Activated naive CD4-positive, alpha-beta T cell treated with Interleukin-2 at 50 U/mL for 16 hours (primary cell): ENCODE results near the gene ROR2.
"Not testable (repeated sequence)": the region's sequence is repeated elsewhere in the genome, so short reads cannot be mapped to it uniquely, and the experiment has no call there.

Experiments
- DNase-seq: peaks from one replicate; pipeline ENCODE4 v3.0.0-alpha.2; 2020

ROR2 gene

DNA sequence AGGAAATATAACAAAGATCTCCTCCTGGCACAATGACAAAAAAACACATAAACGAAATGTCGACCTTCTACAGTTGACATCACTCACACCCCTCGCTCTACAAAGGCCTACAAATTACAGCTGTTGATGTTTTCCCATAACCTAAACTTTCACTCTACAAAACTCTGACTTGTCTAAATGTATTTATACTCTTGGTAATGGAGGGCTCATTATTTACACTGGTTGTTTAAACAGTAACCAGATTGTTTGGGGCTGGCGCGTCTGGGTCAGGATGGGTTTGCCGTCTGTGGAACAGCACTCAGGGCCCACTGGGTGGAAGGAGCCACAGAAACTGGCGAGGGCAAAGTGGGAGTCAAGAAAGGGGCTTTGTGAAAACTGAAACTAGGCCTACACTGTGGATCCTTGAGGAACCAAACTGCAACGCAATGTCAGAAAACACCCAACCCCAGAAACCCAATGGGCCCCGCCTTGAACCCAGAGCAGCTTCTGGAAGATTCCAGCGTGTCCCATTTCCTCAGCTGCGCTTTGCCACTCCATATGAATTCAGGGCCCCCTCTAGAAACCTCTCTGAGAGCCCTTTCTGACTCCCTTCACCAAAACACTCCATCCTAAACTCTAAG lies 136.7 kb downstream of the ROR2 start:
- DNase-seq: no peak

DNA sequence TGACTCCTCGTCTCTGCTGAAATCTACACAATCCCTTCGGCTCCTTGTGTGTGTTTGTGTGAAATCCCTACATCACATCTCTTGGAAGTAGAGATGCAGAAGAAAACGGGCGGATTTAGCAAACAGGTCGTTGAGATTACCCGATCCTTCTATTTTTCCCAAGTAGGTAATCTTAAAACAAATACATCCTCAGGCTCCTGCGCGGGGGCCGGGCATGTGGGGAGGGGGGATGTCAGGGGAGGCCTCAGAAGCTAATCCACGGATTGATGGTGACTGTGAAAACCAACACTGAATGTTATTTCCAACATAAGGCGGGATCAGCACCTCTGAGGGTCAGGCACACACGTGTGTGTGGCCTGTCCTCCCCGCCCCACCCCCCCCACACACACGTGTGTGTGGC lies 137.8 kb downstream of the ROR2 start:
- no peak for DNase-seq

DNA sequence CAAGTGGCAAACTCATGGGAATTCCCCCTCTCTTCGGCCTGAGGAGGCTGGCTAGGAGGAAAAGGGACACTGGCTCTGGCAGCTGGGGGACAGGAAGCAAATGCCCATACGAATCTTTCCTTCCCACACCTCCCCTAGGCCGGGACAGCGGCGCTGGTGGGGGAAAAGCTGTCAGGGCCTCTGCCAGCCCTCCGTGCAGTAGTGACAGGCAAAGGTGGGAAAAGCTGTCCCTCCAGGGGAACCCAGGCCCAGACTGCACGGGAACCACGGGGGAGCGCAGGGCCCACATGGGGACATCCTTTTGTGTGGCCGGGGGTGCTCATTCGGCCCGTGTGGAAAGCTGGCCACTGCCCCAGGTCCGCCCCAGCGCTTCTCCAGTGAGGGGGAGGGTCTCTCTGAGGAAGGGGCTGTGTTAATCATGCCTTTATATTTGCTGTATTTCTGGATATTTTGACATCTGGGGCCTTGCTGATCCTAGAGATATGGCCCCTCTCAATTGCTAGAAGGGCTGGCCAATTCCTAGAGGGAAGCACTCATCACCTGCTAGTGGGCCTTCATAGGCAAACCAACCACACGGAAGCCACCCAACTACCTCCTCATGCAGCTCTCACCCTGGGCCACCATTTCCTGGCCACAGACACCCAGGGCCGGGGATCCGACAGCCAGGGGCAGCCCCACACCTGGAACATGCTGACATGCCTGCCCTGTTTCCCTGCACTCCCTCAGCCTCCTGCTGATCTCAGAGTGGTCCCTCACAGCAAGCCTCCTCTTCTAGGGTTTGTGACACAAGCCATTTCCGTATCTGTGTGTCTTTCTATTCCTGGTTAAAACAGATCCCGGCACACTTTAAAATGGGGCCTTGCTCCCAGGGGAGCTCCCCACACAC lies 138.8 kb downstream of the ROR2 start:
- DNase-seq: no peak

DNA sequence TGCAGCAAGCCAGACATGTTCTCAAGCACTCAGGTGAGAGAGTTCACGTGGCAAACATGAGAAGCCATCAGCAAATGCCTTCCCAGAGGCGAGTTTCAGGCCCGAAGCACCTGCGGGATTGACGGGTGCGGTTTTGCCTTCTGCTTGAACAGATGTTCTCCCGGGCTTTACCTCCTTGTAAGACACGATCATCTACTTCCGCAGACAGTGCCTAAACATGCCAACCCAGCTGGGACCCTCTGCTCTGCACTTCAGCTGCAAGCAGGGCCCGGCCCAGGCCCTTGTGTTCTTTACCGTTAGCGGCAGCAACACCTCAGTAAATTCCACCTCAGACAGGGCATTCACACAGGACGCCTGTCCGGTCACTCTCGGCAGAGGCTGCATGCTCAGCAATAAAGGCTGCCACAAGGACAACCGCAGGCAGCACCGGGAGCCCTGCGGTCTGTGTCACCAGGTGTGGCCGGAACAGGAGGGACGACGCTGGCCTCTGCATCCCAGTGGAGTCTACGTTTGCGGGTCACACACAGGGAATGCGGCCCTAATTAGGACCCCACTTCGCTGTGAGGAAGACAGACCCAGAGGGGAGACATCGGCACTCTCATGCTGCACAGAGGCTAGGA lies 139.6 kb downstream of the ROR2 start:
- no peak for DNase-seq

DNA sequence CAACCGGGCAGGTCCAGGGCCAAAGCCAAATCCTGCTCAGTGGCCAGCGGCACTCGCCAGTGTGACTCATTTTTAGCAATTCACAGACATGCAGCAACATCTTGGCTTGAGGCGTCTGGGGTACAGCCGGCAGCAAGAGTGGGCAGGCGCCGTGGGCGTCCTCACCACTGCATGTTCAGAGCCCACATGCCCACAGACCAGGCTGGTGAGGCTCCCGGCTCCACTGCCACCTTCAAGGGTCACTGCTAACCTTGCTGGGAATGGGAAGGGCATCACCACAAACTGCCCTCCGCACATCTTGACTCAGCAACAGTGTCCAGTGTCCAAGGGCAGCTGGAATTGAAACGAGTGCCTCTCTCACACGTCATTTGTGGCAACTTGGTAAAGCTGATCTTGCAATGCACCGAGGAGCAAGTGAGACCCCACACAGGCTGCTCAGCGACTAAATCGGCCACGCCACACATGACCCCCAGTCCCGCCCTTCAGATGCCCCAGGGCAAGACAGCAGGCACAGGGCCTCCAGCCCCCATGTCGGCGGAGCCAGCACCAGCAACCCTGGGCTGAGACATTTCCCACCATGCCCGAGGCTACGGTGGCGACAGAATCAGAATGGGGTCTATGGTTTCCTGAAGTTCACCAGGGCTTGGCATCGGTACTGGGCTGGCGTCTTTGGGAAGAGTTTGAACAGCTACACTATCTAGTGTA lies 140.3 kb downstream of the ROR2 start:
- DNase-seq: no peak

DNA sequence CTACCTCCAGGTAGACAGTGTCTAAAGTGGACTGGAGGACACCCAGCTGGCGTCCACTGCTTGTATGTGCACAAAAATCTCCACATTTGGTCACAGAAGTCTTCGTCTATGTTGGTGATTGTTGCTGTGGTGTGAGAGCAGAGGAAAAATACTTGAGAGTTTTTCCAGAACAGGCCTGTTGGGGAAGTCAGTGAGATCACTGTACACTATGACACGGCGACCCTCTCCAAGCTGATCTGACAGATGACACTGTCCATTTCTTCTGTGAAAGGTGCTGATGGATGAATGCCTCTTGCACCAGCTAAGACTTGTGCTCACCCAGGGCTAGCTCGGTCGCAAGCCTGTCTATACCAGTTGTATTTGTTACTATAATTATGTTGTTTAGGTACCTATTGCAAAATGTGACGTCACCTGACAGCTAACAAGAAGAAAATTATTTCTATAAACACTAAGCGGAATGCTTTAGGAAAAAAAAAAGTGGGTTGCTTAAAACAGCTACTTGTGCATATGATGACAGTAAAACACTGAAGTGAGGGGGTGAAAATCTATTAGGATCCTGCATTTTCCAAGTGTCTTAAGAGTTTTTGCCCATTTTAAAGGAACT lies 142.3 kb downstream of the ROR2 start:
- DNase-seq: no peak

DNA sequence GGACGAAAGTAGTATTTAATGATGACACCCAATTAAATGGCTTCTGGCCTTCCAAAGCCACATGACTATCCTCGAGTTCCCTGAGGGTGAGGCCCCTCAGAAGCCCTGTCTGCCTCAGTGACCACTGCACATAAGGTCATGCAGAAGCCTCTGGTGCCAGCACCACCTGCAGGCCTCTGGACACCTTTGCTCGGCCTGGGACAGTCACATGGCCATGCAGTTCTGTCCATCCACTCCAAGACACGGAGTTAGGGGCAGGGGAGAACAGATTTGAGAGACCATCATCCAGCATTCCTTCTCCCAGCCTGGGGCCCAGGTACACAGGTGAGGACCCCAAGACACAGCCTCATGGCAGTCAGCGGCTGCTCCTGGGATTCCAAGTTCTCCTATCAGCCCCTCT lies 145.0 kb downstream of the ROR2 start:
- no peak for DNase-seq

DNA sequence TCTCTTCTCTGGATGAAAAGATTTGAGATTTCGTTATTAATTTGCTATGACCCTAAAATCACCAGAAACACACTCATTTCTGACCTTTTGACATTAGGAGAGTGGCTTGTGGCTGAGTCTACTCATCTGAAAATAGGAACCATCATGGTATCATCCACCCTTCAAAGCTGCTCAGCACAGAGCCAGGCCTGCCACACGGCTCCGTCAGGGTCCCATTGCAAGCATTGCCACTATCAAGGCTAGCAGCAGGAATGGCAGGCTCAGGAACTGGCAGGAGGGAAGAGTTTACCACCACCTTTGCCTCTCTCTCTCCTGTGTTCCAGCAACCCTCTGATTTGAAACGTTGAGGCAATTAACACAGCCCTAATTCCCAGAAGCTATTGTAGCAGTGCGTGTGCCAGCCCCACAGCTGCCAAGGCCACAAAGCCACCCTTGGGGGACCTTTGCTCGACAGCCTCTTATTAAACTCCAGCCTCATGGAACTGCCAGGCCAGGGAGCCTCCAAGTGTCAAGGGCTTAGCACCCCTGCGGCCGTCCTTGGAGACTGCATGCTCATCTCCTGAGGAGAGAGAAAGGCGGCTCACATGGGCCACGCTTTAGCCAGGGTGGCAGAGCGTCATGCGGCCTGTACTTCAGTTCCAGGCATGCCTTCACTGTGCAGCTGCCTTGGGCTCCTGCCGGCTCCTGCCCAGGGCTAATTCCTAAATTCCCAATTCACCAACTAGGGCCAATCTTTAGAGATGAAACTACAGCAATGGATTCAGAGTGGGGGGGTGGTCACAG lies 145.9 kb downstream of the ROR2 start:
- no peak for DNase-seq

DNA sequence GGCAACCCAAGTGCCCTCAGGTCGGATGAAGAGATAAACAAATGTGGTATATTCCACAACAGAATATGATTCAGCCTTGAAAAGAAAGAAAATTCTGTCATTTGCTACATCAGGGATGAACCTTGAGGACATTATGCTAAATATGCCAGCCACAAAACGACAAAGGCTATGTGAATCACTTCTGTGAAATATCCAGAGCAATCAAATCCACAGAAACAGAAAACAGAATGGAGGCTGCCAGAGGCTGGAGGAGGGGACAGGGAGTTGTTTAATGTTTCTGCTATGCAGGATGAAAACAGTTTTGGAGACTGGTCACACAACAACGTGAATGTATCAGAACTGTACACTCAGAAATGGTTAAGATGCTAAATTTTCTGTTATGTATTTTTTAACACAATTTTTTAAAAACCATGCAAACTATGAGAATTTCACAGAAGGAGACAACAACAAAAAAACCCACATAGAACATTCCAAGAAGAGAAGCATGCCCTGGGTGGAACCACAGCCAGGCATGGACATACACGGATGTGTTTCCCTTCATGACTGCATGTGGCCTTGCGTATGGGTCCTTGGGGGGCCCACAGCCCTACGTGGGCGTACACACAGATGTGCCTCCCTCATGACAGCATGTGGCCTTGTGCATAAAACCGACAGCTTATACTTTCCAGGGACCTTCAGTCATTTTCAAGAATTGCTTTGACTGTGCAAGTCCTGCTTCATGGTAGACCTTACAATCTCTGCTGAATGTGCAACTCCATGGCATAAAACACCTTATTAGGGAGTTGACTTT lies 146.7 kb downstream of the ROR2 start:
- no peak for DNase-seq

DNA sequence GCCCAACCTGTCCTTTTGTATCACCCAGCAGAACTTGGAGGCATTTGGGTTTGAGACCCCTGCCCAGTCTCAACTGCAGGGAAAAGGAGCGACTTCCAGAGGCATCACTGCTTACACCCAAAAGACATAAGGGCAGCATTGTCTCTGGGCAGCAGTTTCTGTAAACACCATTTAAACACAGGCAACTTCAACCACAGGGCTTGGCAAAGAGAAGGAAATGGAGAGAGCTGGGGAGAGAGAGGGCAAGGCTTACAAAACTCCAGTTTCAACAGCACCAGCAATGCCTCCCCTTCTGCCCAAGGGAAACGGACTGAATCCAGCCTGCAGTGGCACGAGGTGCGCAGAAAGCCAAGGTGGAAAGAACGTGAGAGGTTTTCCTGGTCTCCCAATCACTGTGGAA lies 147.6 kb downstream of the ROR2 start:
- no peak for DNase-seq

DNA sequence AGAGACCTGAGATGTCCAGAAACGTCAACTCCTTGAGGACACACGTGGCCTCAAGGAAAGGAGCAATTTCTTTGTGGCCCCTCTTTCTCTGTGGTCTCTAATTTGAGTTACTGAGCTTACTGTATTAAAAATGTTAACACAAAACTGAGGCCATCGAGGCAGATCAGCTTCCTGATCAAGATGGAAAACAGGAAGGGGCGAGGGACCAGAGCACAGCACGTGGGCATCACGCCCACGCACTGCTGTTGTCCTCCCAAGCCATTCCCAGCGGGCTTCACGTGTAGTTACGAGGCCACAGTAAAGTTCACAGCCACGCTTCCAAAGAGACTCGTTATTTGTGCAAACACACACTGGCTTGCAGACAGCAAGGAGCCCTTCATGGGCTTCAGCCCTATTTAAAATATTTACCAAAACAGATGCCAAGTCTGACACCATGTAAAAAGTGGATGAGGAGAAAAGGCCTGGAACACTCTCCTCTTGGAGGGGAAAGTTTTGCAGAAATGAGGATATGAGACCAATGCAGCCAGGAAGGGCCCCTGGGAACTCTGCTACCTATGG lies 149.5 kb downstream of the ROR2 start:
- DNase-seq: no peak

DNA sequence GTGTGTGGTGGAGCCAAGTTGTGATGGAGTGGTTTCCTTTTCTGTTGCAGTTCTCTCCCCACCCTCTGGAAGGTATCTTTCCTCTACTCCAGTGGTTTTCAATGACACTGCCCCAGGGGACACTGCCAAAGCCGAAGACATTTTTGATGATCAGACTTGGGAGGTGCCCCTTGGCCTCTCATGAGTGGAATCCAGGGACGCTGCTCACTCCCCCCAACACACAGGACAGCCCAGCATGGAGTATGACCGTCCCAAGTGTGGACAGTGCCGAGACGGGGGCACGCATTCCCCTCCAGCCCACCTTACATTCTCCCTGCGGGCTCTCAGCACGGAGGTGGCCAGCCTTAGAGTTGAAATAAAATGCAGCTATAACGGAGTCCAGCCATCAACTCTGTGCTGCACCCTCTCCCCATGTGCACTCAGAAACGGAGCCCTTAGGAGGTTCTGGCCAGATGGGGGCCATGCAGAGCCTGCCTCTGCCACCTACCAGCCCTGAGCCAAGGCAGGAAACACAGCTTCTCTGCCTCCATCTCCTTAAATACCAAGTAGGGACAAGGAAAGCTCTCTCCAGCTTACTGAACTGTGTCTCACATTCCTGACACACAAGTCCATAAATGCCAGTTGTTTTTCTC lies 150.8 kb downstream of the ROR2 start:
- DNase-seq: no peak

DNA sequence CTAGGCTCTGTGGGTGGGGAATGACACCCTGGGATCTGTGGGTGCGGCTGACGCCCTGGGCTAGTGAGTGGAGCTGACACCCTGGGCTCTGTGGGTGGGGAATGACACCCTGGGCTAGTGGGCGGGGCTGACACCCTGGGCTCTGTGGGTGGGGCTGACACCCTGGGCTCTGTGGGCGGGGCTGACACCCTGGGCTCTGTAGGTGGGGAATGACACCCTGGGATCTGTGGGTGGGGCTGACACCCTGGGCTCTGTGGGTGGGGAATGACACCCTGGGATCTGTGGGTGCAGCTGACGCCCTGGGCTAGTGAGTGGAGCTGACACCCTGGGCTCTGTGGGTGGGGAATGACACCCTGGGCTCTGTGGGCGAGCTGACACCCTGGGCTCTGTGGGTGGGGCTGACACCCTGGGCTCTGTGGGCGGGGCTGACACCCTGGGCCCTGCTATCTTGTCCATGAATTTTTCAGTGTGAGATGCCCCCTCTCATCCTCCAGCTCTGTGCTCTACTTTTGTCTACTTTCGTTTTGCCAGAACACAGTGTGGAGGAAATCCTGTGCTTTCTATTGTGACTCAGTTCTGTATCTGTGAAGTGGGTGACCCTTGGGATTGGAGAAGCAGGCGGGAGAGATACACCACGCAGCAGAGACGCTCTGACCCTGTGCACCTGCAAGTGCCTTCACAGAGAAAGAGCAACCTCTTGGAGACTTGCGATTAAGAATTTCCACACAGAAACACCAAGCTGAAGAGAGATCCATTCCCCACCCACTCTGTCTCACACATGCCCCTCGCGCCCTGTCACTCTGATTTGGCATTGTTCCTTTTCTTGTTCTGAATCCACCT lies 151.5 kb downstream of the ROR2 start:
- DNase-seq: peak; percentile 61

DNA sequence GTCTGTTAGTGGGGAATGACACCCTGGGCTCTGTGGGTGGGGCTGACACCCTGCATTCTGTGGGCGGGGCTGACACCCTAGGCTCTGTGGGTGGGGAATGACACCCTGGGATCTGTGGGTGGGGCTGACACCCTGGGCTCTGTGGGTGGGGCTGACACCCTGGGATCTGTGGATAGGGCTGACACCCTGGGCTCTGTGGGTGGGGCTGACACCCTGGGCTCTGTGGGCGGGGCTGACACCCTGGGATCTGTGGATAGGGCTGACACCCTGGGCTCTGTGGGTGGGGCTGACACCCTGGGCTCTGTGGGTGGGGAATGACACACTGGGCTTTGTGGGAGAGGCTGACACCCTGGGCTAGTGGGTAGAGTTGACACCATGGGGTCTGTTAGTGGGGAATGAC lies 152.5 kb downstream of the ROR2 start:
- DNase-seq: not testable (repeated sequence)

DNA sequence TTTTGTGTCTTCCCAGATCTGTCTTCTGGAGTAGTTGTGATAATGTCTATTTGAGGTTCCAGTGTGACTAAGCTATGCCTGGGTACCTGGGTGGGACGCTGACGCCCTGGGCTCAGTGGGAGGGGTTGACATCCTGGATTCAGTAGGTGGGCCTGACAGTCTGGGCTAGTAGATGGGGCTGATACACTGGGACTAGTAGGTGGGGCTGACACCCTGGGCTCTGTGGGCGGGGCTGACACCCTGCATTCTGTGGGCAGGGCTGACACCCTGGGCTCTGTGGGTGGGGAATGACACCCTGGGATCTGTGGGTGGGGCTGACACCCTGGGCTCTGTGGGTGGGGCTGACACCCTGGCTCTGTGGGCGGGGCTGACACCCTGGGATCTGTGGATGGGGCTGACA lies 153.5 kb downstream of the ROR2 start:
- peak; percentile 45 for DNase-seq

DNA sequence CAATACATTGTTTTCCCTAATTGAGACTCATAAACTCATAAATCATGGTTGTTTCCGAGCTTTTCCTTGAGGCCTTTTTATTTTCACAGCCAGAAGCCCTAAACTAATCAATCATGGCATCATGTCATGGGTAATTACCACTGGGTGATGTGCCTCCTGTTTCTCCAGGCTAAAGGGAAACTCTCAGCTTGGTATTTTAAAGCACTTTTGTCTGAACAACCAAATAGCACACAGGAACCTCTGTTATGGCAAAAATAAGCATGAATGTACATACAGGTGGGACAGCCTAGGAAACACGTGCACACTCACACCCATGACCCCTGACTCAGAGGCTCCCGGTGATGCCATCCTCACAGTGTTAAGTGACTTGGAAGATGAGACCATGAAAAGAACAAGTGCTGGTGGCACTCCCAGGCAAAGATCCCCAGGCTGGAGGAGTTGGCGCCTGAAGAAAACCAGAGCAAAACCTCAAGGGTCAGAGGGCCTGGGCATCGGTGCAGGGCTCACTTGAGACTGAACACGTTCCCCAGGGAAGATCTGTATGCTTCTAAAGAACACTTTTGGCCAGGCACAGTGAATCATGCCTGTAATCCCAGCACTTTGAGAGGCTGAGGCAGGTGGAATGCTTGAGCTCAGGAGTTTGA lies 154.3 kb downstream of the ROR2 start:
- no peak for DNase-seq

DNA sequence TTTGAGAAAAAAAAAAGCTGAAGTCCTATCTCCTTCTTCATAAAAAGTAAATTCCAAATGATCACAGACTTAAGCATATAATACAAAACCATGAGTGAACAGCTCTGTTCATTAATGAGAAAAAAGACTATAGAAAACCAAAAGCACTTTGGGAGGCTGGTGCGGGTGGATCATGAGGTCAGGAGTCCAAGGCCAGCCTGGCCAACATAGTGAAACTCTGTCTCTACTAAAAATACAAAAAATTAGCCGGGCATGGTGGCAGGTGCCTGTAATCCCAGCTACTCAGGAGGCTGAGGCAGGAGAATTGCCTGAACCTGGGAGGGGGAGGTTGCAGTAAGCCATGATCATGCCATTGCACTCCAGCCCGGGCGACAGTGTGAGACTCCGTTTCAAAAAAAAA lies 156.7 kb downstream of the ROR2 start:
- not testable (repeated sequence) for DNase-seq

DNA sequence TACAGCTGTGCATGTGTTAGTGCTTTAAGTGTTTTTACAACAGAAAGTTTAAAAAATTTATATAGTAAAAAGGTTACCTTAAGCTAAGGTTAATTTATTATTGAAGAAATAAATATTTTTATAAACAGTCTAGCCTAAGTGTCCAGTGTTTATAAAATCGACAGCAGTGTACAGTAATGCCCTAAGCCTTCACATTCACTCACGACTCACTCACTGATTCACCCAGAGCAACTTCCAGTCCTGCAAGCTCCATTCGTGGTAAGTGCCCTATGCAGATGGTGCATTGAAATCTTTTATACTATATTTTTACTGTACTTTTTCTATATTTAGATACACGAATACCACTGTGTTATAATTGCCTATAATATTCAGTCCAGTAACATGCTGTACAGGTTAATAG lies 159.1 kb downstream of the ROR2 start:
- no peak for DNase-seq

DNA sequence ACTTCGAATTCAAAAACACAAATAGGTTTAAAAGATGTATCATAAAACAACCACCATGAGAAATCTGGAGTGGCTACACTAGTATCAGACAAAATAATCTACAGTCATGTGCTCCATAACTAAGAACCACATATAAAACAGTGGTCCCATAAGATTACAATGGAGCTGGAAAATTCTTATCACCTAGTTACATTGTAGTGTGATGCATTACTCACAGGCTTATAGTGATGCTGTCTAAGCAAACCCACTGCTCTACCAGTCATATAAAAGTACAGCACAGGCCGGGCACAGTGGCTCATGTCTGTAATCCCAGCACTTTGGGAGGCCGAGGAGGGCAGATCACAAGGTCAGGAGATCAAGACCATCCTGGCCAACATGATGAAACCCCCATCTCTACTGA lies 160.1 kb downstream of the ROR2 start:
- no peak for DNase-seq
